ENCODE data around the gene PISD.

PISD gene

DNA sequence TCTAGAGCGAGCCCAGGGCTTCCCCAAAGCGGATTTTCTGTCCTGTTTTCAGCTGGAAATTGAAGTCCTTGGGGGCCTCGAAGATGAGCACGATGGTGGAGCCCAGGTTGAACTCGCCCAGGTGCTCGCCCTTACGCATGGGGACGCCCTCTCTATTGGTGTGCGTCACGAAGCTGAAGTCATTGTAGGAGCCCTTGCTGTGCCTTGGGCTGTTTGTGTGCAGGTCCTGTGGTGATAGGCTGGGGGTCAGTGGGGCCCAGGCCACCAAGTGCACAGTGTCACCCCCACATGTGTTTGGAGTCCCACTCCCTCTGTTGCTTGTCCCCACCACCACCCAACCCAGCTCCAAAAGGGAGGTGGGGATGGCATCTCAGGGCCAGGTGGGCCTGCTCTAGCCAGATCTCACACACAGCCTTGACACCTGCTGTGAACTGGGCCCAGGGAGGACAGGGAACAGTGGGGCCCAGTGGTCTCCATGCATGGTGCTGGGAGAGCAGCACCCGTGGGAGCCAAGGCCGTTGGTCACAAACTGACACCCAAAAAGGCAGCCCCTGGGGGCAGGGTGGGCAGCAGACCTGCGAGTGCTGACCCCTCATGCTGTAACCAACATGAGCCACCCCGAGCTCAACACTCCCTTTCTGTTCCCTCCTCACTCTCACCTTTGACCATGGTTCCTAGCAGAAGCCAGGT lies 42.3 kb downstream of the PISD start:
- no peaks in the 10 kb centered on the region for H3K9me3 ChIP-seq (ENCODE audit: severe bottlenecking)
- H3K27me3 ChIP-seq (ENCODE audit: insufficient read depth, low read depth, severe bottlenecking) = no peaks in the 10 kb centered on the region
- no peak for DNase-seq
- no peak overlapping the region for H3K27ac ChIP-seq
- TF ChIP-seq, protein P1, sequence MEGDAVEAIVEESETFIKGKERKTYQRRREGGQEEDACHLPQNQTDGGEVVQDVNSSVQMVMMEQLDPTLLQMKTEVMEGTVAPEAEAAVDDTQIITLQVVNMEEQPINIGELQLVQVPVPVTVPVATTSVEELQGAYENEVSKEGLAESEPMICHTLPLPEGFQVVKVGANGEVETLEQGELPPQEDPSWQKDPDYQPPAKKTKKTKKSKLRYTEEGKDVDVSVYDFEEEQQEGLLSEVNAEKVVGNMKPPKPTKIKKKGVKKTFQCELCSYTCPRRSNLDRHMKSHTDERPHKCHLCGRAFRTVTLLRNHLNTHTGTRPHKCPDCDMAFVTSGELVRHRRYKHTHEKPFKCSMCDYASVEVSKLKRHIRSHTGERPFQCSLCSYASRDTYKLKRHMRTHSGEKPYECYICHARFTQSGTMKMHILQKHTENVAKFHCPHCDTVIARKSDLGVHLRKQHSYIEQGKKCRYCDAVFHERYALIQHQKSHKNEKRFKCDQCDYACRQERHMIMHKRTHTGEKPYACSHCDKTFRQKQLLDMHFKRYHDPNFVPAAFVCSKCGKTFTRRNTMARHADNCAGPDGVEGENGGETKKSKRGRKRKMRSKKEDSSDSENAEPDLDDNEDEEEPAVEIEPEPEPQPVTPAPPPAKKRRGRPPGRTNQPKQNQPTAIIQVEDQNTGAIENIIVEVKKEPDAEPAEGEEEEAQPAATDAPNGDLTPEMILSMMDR (IDR thresholded peaks at IDR 0.05; ENCODE audit: low read depth, low read length) = no peak
- no peak overlapping the region for H3K4me3 ChIP-seq (ENCODE audit: low read depth, low read length)
- peaks cover 58% of the 10 kb centered on the region for H3K36me3 ChIP-seq

DNA sequence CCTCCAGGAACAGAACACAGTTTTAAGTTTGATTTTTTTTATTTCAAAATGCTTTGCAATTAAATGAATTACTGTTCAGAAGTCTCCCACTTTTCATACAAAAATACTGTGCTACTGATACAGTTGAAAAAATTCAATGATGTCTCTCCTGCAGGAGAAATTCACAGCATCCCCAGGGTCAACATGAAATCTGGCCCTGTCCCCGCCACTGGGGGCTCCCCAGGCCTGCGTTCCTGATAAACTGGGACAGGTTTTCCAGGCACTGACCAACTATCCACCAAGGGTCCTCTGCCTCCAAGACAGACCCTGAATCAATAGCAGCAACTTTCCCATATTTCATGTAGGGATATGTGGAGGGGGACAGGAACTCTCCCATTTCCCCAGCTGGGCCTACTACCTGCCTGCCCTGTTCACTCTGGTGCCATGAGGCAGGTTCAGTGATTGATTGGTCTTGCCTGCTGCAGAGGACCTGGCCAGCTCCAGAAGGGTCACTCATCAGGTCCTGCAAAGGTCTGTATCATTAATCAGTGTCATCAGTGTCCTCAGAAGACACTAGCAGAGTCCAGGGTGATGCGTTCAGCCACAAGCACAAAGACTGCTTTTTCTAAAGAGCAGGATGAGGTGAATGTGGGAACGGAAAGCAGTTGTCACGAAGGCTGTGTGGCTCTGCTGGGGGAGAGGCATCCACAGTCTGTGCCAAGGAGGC lies 43.4 kb downstream of the PISD start:
- no peaks in the 10 kb centered on the region for H3K27me3 ChIP-seq (ENCODE audit: insufficient read depth, low read depth, severe bottlenecking)
- H3K9me3 ChIP-seq (ENCODE audit: severe bottlenecking) = no peaks in the 10 kb centered on the region
- H3K27ac ChIP-seq = no peak overlapping the region; the same call in 1 of the 2 replicates
- TF ChIP-seq, protein P1 (IDR thresholded peaks at IDR 0.05; ENCODE audit: low read depth, low read length) = no peak
- peaks cover 58% of the 10 kb centered on the region for H3K36me3 ChIP-seq
- no peak for DNase-seq
- no peak overlapping the region for H3K4me3 ChIP-seq (ENCODE audit: low read depth, low read length)

DNA sequence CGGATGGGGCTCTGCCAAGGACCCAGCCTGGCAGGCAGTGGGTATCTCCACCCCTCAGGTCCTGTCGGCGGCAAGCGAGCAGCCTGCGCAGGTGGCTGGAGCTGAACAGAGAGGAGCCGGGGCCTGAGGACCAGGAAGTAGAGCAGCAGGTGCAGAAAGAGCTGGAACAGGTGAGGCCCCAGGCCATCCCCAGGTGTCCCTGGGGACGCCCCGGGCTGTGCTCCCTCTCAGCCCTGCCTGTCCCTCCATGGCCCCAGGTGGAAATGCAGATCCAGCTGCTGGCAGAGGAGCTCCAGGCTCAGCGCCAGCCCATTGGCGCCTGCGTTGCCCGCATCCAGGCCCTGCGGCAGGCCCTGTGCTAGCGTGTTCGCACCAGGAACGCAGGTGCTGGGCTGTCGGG lies 44.0 kb downstream of the PISD start:
- no peaks in the 10 kb centered on the region for H3K27me3 ChIP-seq (ENCODE audit: insufficient read depth, low read depth, severe bottlenecking)
- H3K27ac ChIP-seq = no peak overlapping the region
- TF ChIP-seq, protein P1 (IDR thresholded peaks at IDR 0.05; ENCODE audit: low read depth, low read length) = no peak
- no peak for DNase-seq
- H3K4me3 ChIP-seq (ENCODE audit: low read depth, low read length) = no peak overlapping the region
- H3K36me3 ChIP-seq = peaks cover 58% of the 10 kb centered on the region
- no peaks in the 10 kb centered on the region for H3K9me3 ChIP-seq (ENCODE audit: severe bottlenecking)

DNA sequence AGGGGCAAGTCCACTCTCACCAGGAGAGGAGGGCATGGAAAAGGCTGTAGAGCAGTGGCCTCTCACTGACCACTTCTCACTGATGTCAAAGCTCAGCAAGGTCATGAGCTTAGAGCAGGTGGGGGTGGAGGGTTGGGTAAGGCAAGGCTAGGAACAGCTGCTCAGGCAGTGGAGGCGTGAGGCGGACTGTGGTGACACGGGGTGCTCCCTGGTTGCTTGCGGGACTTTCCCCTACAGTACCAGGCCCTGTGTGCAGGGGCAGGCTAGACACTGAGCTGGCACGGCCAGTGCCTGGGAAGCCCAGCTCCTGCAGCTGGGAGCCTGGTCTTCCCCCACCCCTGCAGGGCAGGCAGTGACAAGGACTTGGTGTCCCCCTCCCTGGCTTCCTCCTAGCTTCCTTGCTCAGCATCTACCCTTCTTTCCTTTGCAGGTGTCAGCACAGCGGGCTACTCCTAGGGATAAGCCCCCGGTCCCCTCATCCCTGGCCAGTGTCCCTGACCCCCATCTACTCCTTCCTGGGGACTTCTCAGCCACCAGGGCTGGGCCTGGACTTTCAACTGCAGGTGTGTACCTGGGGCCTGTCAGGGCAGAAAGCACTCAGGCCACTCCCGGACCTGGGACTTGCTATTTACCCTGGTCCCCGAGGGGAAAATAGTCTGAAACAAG lies 45.6 kb downstream of the PISD start:
- no peak overlapping the region; the same call in 1 of the 2 replicates for H3K27ac ChIP-seq
- H3K36me3 ChIP-seq = peaks cover 51% of the 10 kb centered on the region
- TF ChIP-seq, protein P1 (IDR thresholded peaks at IDR 0.05; ENCODE audit: low read depth, low read length) = no peak
- DNase-seq = peak; percentile 45
- no peaks in the 10 kb centered on the region for H3K27me3 ChIP-seq (ENCODE audit: insufficient read depth, low read depth, severe bottlenecking)
- no peak overlapping the region for H3K4me3 ChIP-seq (ENCODE audit: low read depth, low read length)
- no peaks in the 10 kb centered on the region for H3K9me3 ChIP-seq (ENCODE audit: severe bottlenecking)

DNA sequence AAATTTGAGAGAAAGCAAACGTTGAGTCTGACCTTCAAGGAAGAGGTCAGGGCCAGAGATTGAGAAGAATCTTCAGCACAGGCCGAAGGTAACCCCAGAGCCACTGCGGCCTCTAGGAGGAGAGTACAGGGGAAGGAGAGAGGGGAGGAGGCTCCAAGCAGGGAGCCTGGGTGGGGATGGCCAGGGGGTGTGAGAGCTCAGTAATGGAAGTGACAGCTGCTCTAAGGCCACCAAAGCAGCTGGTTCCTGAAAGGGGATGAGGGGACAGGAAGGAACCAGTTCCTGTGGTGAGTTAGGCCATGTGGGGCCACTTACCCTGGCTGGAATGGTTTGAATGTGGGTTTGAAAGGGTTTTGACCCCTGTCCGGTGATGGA lies 46.1 kb downstream of the PISD start:
- Histone ChIP-seq H3K36me3 (peaks cover 46% of the 10 kb centered on the region), H3K27me3 (ENCODE audit: insufficient read depth, low read depth, severe bottlenecking) (no peaks in the 10 kb centered on the region), H3K9me3 (ENCODE audit: severe bottlenecking) (no peaks in the 10 kb centered on the region), H3K27ac (peak overlapping the region; percentile 47; the same call in 1 of the 2 replicates), H3K4me3 (ENCODE audit: low read depth, low read length) (no peak overlapping the region)
- TF ChIP-seq, protein P1 (IDR thresholded peaks at IDR 0.05; ENCODE audit: low read depth, low read length) = no peak
- DNase-seq = peak; percentile 63

All from WERI-Rb-1 (cell line).